Trophoblast cell (in vitro differentiated cells and primary cell): ENCODE results near the gene PGS1.
A peak's percentile ranks its signal among the peaks of the same experiment; 100 is the strongest.

Experiments used
- DNase-seq, 2 donors: peaks; one replicate each; pipeline ENCODE4 v3.0.0-alpha.2; 2016
- H2AFZ ChIP-seq: 2 replicates; pipeline ENCODE4 v1.6.1; 2013; ENCODE audit warnings: low read length, moderate library complexity, mild to moderate bottlenecking; ENCODE audit not compliant: insufficient read depth, poor library complexity
- H2AK5ac ChIP-seq: 2 replicates; pipeline ENCODE4 v1.6.1; 2013; ENCODE audit warnings: mild to moderate bottlenecking, low read length
- H2BK120ac ChIP-seq: 2 replicates; pipeline ENCODE4 v1.6.1; 2013; ENCODE audit warnings: low read length, mild to moderate bottlenecking, moderate library complexity; ENCODE audit not compliant: insufficient read depth, poor library complexity
- H2BK12ac ChIP-seq: 2 replicates; pipeline ENCODE4 v1.6.1; 2013; ENCODE audit warnings: mild to moderate bottlenecking, low read length, moderate library complexity
- H2BK5ac ChIP-seq: 2 replicates; pipeline ENCODE4 v1.6.1; 2013; ENCODE audit warnings: low read length, low read depth, moderate library complexity, mild to moderate bottlenecking; ENCODE audit not compliant: poor library complexity
- H3K14ac ChIP-seq: 2 replicates; pipeline ENCODE4 v1.6.1; 2013; ENCODE audit warnings: mild to moderate bottlenecking, low read length
- H3K18ac ChIP-seq: 2 replicates; pipeline ENCODE4 v1.6.1; 2013; ENCODE audit warnings: mild to moderate bottlenecking, low read length
- H3K23ac ChIP-seq: 2 replicates; pipeline ENCODE4 v1.6.1; 2013; ENCODE audit warnings: low read length
- H3K27ac ChIP-seq: 2 replicates; pipeline ENCODE4 v1.5.1; 2013; ENCODE audit warnings: low read depth, mild to moderate bottlenecking, inconsistent platforms, low read length, moderate library complexity
- H3K27me3 ChIP-seq: 2 replicates; pipeline ENCODE4 v1.6.1; 2013; ENCODE audit warnings: inconsistent platforms, mild to moderate bottlenecking, low read length, moderate library complexity; ENCODE audit not compliant: insufficient read depth
- H3K36me3 ChIP-seq, 2 experiments: 1 replicate in 1 of 2; 2 replicates in 1 of 2; pipeline ENCODE4 v1.6.1; 2013; ENCODE audit warnings: low read length in 2 of 2, mild to moderate bottlenecking in 2 of 2, moderate library complexity in 1 of 2; ENCODE audit not compliant: insufficient read depth in 2 of 2, control insufficient read depth in 1 of 2
- H3K4ac ChIP-seq: 2 replicates; pipeline ENCODE4 v1.6.1; 2013; ENCODE audit warnings: low read depth, mild to moderate bottlenecking, low read length, moderate library complexity
- H3K4me1 ChIP-seq, 2 experiments: 1 replicate in 1 of 2; 2 replicates in 1 of 2; pipeline ENCODE4 v1.6.1; 2013; ENCODE audit warnings: low read length in 2 of 2, mild to moderate bottlenecking in 2 of 2, moderate library complexity in 1 of 2; ENCODE audit not compliant: insufficient read depth in 2 of 2, control insufficient read depth in 1 of 2
- H3K4me2 ChIP-seq: 2 replicates; pipeline ENCODE4 v1.6.1; 2013; ENCODE audit warnings: inconsistent platforms, mild to moderate bottlenecking, low read length, moderate library complexity
- H3K4me3 ChIP-seq: 2 replicates; pipeline ENCODE4 v1.5.1; 2013; ENCODE audit warnings: mild to moderate bottlenecking, low read depth, low read length, inconsistent platforms
- H3K79me1 ChIP-seq: one replicate; pipeline ENCODE4 v1.6.1; 2013; ENCODE audit warnings: low read length
- H3K79me2 ChIP-seq: 2 replicates; pipeline ENCODE4 v1.6.1; 2013; ENCODE audit warnings: low read length, mild to moderate bottlenecking; ENCODE audit not compliant: control insufficient read depth, insufficient read depth, poor library complexity
- H3K9ac ChIP-seq: 2 replicates; pipeline ENCODE4 v1.6.1; 2013; ENCODE audit warnings: mild to moderate bottlenecking, low read length
- H3K9me3 ChIP-seq: 2 replicates; pipeline ENCODE4 v1.6.1; 2013; ENCODE audit warnings: low read depth, mild to moderate bottlenecking, control low read depth, inconsistent platforms, low read length; ENCODE audit not compliant: insufficient read depth
- H4K12ac ChIP-seq: 2 replicates; pipeline ENCODE4 v1.6.1; 2013; ENCODE audit warnings: low read depth, mild to moderate bottlenecking, low read length, moderate library complexity
- H4K8ac ChIP-seq: 2 replicates; pipeline ENCODE4 v1.6.1; 2013; ENCODE audit warnings: low read depth, mild to moderate bottlenecking, low read length, moderate library complexity
- H4K91ac ChIP-seq: one replicate; pipeline ENCODE4 v1.6.1; 2013; ENCODE audit warnings: low read depth, mild to moderate bottlenecking, low read length, moderate library complexity
- WGBS: extraction: QIAGEN DNeasy Blood & Tissue Kit; methylation state at CpG from one replicate; pipeline ENCODE4 v1.1.7; 2013; ENCODE audit warnings: missing lambda C conversion rate; ENCODE audit not compliant: insufficient read length, insufficient coverage; ENCODE audit errors: extremely low coverage; 5-methylcytosine and 5-hydroxymethylcytosine counted together

PGS1 gene

GRCh38 chr17:78381601-78382232, 3.3 kb downstream of the PGS1 start:
- Histone ChIP-seq H3K9me3 (no peaks in the 10 kb centered on the region), H3K9ac (no peak overlapping the region), H3K4me3 (no peak overlapping the region), H3K4me1 (peaks cover 18 to 34% of the 10 kb centered on the region in 2 experiments), H3K79me1 (peaks cover 19% of the 10 kb centered on the region), H3K79me2 (peaks cover 42% of the 10 kb centered on the region), H3K27ac (no peak overlapping the region), H2BK5ac (peak overlapping the region; percentile 27), H2BK120ac (no peak overlapping the region), H3K36me3 (peaks cover 0 to 2% of the 10 kb centered on the region in 2 experiments), H4K12ac (no peak overlapping the region), H3K14ac (no peak overlapping the region), H2AFZ (no peak overlapping the region), H2AK5ac (no peak overlapping the region), H3K23ac (no peak overlapping the region), H3K4me2 (peak overlapping the region; percentile 13), H4K8ac (no peak overlapping the region), H3K4ac (peak overlapping the region; percentile 57), H4K91ac (no peak overlapping the region), H2BK12ac (peak overlapping the region; percentile 24), H3K27me3 (no peaks in the 10 kb centered on the region), H3K18ac (no peak overlapping the region)
- WGBS = no CpG with 5 or more reads among the region's 12 CpGs
- DNase-seq = peak in 1 of 2 donors; percentile 23

- H3K79me2 ChIP-seq = peaks cover 44% of the 10 kb centered on the region
- H3K9ac ChIP-seq = no peak overlapping the region
- H2BK120ac ChIP-seq = no peak overlapping the region
Measured at GRCh38 chr17:78383725-78384471, 5.4 kb downstream of the PGS1 start.

GRCh38 chr17:78384479-78385175, 6.2 kb downstream of the PGS1 start:
- no CpG with 5 or more reads among the region's 23 CpGs for WGBS
- H3K18ac ChIP-seq = no peak overlapping the region
- H3K27me3 ChIP-seq = no peaks in the 10 kb centered on the region

More at GRCh38 chr17:78383725-78384471, 5.4 kb downstream of the PGS1 start:
- H3K27ac ChIP-seq = peak overlapping the region; percentile 57
- no peak overlapping the region for H2BK12ac ChIP-seq
- H3K23ac ChIP-seq = no peak overlapping the region
- no peak overlapping the region for H3K4ac ChIP-seq
- no peak overlapping the region for H4K12ac ChIP-seq
- no CpG with 5 or more reads among the region's 15 CpGs for WGBS
- peaks cover 0 to 2% of the 10 kb centered on the region in 2 experiments for H3K36me3 ChIP-seq
- H2BK5ac ChIP-seq = no peak overlapping the region
- peaks cover 9 to 30% of the 10 kb centered on the region in 2 experiments for H3K4me1 ChIP-seq
- H3K14ac ChIP-seq = no peak overlapping the region
- no peaks in the 10 kb centered on the region for H3K27me3 ChIP-seq
- H3K18ac ChIP-seq = no peak overlapping the region
- no peak overlapping the region for H3K4me3 ChIP-seq
- H2AK5ac ChIP-seq = no peak overlapping the region
- no peaks in the 10 kb centered on the region for H3K9me3 ChIP-seq
- H4K91ac ChIP-seq = no peak overlapping the region
- H3K79me1 ChIP-seq = peaks cover 2% of the 10 kb centered on the region
- H3K4me2 ChIP-seq = peak overlapping the region; percentile 12
- H2AFZ ChIP-seq = no peak overlapping the region
- H4K8ac ChIP-seq = no peak overlapping the region
- peak; percentile 91 to 93 for DNase-seq

More at GRCh38 chr17:78384479-78385175, 6.2 kb downstream of the PGS1 start:
- no peak overlapping the region for H3K9ac ChIP-seq
- no peak overlapping the region for H3K14ac ChIP-seq
- H3K79me1 ChIP-seq = no peaks in the 10 kb centered on the region
- peak overlapping the region; percentile 44 for H3K4ac ChIP-seq
- DNase-seq = no peak
- H2AK5ac ChIP-seq = no peak overlapping the region
- H3K4me3 ChIP-seq = no peak overlapping the region
- no peak overlapping the region for H4K12ac ChIP-seq
- no peak overlapping the region for H4K91ac ChIP-seq
- H2BK120ac ChIP-seq = no peak overlapping the region
- H2AFZ ChIP-seq = no peak overlapping the region
- peaks cover 41% of the 10 kb centered on the region for H3K79me2 ChIP-seq
- H3K36me3 ChIP-seq = peaks cover 0 to 2% of the 10 kb centered on the region in 2 experiments
- no peak overlapping the region for H3K4me2 ChIP-seq
- no peak overlapping the region for H4K8ac ChIP-seq
- no peaks in the 10 kb centered on the region for H3K9me3 ChIP-seq
- H3K4me1 ChIP-seq = peaks cover 9 to 30% of the 10 kb centered on the region in 2 experiments
- no peak overlapping the region for H3K27ac ChIP-seq
- no peak overlapping the region for H2BK12ac ChIP-seq
- peak overlapping the region; percentile 38 for H2BK5ac ChIP-seq
- no peak overlapping the region for H3K23ac ChIP-seq
